T1000 (cell line): ENCODE measurements around the gene COX7B2.

Experiments used
- DNase-seq: peaks from one replicate; lab custom pipeline; 2025; ENCODE audit warnings: mixed read lengths; lab: John Stamatoyannopoulos, UW

Gene COX7B2, protein sequence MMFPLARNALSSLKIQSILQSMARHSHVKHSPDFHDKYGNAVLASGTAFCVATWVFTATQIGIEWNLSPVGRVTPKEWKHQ

DNA sequence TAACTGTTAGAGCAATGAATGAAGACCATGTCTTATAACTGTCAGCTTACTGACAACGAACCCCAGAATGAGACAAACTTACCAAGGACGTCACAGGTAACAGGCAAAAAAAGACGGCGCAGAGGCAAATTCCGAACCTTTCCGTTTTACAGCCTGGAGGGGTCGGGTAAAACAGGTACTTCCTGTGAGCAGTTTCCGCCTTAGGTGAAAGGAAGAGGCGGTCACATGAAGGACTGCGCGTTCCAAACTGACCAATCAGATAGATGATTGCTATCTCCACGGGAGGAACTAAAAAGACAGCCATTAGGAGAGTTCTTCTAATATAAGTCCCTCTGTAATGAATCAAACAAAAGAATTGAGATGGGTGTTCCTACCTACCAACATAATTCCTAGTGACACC, at the start of gene COX7B2:
Gene COX7B2, minus strand, starts transcription at position 168 of the 400 bp plus-strand sequence. CDS start 174,053 bp downstream, outside the sequence.
- no peak for DNase-seq

DNA sequence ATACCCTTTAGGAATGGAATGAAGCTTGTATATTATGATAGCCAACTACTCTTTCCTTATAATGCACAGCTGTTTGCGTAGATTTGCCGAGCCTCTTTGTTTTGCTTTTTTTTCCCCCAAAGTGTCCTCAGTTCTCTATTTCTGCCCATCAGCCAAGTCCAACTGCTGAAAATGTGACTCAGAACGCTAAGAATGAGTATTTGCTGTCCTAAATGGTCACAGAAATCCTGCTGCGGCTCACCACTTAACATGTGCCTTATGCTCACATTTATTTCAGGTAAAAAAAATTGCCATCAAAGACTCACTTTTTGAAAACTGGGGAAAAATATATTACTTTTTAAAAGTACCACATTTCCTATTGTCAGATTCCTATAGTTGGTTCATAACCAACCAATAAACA, 47.4 kb upstream of the COX7B2 start:
- DNase-seq = no peak

DNA sequence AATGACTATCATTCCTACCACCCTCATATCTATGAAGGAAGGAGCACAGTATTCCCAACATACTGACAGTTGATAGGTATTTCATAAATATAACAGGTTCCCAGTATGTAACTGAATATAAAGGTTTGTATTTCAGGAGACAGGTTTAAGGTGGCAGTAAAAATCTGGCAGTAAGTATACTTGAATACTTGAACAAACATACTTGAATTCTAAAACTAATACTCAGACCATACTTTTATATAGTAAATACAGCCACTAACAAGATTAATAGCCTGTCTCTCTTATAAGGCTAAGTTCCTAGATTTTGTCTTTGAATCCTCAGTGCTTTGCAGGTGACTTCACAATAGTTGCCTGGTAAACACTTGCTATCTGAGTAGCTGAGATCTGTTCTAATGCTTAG, 46.6 kb upstream of the COX7B2 start:
- DNase-seq = no peak

DNA sequence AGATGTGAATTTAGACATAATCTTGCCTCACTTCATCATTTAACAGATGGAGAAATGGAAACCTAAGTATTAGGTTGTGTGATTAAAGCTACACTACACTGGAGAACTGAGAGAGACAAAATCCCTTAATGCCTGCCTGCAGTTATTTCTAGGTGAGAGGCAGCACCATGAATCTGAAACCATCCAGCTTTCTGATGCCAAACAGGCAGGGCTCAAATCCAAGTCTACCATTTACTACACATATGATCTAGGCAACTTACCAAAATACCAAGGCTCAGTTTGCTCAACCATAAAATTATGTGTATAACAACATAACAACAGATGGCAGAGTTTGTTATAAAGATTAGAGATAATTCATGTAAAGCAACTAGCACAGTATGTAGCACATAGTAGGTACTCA, 45.6 kb upstream of the COX7B2 start:
- DNase-seq = no peak

DNA sequence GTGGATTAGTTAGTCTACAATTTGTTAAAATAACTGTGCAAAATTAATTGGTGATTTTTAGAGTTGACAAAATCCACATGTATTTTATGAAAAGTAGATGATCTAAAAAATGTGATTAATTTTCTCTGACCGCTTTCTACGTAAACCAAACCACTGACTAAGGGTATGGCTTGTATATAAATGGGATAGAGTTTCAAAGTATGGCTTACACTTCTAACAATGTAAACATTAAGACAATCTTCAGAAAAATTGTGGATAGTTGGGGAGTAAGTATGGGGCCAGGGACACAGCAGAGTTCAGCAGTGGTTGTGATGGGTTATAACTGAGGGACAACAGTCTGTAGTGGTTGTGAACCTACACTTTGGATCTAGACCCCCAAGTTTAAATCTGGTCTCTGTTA, 44.5 kb upstream of the COX7B2 start:
- DNase-seq = no peak

DNA sequence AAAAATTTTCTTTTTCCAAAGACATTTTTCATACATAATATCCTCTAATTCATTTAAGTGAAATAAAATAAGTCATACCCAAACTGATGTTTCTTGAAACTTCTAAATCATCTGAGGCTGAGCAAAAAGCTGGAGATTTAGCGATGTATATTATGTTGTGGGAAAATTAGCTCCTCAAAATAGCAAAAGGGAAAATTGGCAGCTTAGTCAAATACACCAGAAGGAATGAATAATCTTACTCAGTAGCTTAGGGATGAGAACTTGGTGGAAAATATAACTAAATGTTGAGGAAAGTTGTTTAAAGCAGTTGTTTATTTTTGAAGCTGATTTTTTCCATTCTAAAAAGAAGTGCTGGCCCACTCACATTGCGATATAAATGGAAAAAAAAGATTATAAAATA, 43.4 kb upstream of the COX7B2 start:
- DNase-seq = no peak

DNA sequence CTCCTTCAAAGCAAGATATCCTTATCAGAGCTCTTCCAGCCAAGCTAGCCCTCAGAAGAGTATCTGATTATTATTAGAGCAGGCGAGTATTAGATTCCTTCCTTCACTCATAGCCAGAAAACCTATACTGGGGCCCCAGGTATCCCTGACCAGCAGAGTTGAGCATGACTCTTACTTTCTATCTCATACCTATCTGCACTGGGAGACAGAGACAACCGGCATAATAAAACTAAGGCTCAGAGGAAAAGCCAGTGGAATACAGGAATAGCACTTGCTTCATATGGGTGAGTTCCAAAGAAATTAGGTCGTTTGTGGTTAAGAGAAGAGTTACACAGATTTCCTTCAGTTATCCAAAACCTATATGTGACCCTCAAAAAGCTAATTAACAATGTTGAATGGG, 41.8 kb upstream of the COX7B2 start:
- DNase-seq = no peak

DNA sequence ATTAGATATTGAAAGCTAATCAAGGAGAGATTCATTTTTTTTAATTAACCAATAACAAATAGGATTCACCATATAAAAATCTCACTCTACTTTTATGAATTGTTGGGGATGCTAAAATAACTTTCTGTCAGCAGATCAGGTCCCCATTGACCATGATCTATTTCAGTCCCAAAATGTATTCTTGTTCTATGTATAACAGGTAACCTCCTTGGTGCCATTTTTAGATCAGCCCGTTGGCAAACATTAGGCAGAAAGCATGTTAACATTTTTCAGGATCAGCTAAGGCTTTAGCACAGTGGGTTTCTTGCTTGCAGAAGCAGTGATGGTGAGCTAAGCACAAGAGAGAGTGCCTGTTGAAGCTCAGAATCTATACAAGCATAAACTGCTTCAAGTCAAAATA, 40.8 kb upstream of the COX7B2 start:
- DNase-seq = no peak

DNA sequence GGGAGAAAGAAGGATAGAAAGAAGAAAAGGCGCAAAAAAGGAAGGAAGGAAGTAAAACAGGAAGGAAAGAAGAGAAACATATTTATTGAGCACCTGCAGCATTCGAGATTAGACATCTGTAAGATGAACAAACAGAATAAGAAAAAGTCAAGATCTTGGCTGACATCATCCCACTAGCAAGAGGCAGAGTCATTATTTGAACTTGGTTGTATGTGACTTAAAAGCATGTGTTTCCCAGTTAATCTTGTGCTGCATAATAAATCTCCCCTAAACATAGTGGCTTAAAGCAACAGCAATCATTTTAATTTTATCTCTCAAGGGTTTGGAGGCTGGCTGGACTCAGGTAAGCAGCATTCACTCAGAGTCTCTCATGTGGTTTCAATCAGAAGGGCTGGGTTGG, 38.5 kb upstream of the COX7B2 start:
- no peak for DNase-seq

DNA sequence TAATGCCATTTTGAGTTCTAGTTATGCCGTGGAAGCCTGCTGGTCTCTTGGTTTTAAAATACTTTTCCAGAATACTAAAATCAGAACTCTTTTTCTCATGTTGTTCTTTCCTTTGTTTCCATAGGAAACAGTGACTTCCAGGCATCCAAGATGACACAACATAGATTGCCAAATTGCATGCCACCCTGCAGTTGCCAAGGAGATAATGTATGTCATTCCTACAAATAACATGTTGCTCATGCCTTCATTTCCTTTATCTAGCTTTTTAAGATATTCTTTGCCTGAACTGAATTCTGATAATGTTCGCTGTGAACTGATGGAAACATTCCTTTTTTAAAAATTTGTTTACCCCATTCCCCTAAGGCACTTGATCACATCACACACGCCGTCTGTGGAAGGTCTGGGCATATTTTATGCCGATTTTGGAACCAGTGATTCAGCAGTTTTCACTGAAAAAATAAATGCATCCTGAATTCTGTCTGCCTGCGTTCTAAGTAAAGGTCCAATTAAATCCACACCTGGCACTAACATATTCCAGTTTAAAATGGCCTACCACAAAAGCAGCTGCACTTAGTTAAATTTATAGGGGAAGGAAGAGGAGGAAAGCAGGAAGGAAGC, 38.0 kb upstream of the COX7B2 start:
- no peak for DNase-seq

DNA sequence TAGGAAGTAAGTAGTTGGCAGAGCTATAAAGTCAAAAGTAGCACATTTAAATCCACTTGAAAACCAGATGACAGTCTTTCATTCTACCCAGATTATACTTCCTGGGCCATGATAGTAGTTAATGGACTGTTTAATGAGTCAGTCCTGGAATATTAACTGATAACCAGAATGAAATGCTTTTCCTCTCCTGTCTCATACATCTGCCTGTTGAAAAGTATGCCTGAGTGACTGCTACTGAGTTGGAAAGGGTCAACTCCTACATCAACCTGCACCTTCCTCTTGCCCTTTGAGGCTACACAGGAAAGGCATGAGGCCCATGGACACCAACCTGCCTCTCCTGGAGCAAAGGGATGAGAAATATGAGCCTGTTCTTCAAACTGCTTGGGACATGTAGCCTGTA, 36.0 kb upstream of the COX7B2 start:
- DNase-seq = no peak

DNA sequence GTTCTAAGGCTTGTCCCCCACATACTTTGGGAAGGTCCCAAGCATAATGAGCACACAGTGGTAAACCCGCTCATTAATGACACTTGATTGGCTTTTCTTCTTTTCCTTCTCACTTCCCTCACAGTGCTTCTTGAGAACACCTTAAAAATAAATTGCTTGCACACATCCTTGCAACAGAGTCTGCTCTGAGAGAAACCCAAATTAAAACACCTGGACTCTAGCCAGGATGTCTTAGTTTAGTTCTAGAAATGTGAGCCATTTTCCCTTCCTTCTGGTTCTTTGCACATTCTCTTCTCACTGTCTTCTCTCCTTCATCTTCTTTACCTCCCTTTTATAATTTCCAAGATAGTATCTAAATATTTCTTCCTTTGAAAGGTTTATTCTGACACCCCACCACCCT, 35.3 kb upstream of the COX7B2 start:
- no peak for DNase-seq

DNA sequence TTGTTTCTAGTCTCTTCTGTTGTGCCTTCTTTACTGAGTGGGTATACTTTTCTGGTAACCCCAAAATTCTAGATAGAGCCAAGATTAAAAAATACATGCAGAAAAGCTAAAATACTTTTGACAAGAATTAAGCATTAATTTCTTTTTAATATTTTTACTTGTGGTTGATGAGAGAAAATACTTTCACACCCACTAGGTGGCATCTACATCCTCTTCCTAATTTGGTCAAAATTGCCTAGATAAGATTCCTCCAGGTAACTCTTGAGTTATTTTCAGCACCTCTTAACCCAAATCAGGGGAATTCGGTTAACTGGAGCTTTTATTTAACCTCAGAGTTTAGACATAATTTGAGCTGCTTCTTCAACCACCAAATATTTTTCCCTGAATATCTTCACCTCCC, 28.4 kb upstream of the COX7B2 start:
- no peak for DNase-seq

DNA sequence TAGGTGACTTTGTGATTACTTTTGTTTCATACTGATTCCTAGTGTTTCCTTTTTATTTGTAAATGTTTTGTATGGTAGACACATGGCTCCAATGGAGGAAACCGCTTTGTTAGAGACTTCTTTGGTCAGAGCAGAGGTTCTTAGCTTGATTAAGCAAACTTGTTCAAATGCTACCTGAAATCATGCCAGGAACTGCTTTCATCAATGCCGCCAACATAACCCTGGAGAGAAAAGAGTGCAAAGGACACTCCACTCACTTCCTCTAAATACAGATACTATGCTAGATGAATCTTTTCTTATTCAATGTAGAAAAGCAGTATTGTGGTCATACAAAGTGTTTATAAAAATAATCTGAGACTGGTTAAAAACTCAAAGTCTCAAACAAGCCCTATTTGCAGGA, 25.7 kb upstream of the COX7B2 start:
- no peak for DNase-seq

DNA sequence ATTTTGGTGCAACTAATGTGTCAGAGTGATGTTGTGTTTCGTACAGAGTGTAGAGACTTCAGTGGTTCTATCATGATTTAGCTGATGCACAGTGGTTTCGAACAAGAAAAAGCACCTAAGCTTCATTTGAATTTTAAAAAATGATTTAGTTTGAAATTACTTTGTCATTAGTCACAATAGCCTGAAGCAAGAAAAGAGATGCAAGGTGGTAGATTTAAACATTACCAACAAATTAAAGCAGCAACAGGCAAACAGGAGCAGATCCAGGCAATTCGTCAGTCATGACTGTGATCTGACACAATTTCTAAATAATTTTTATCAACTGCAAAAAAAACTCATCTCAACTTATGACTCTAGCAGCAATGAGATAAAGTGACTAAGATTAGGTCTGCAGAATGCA, 24.6 kb upstream of the COX7B2 start:
- no peak for DNase-seq

DNA sequence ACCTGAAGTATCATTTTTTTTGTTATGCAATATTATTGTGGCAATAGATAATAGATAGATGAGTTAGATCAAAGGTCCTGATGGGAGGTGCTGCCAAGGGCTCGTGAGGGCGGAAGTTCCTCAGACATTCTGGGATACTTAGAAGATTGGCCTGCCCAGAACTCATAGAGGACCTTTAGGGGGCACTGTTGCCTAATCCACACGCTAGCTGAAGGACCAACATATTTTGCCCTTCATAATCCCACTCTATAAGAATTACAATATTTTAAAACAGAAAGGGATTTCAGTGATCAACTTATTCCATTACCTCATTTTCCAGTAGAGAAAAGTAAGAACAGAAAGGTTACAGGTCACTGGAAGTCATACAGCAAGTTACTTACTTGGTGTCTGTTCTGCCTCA, 22.9 kb upstream of the COX7B2 start:
- no peak for DNase-seq

DNA sequence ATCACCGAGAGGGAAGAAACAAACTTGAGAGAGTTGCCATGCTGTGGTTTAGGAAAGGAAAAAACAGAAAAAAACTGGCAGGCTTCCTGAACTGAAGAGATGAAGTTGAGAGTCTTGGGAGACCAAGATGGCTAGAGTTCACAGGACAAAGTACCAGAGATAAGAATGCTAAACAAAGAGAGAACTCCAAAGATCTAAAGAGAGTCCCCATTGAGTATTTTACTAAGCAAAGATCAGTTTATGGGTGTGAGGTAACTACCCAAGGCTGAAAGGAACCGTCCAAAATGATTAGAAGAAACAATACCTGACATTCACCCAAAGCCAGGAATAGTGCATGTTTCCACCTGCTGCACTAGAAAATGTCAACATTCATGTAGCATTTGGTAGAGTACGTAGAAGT, 21.8 kb upstream of the COX7B2 start:
- DNase-seq = no peak

DNA sequence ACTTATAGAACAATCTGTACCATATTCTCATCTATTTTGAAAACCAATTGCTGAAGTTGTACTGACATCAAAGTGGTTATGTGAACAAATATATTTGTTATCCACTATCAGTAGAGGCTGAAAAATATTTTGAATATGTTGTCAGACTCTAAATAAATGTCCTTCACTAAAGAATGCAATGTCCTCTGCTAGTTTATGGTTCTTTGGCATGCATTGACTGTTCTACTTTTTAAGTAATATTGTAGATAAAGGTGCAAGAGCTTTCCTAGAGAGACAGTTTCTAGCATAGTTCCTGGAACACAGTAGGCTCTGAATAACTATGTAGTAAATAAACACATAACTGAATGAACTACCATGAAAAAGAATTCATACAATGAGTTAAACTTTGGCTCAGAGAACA, 18.2 kb upstream of the COX7B2 start:
- no peak for DNase-seq

DNA sequence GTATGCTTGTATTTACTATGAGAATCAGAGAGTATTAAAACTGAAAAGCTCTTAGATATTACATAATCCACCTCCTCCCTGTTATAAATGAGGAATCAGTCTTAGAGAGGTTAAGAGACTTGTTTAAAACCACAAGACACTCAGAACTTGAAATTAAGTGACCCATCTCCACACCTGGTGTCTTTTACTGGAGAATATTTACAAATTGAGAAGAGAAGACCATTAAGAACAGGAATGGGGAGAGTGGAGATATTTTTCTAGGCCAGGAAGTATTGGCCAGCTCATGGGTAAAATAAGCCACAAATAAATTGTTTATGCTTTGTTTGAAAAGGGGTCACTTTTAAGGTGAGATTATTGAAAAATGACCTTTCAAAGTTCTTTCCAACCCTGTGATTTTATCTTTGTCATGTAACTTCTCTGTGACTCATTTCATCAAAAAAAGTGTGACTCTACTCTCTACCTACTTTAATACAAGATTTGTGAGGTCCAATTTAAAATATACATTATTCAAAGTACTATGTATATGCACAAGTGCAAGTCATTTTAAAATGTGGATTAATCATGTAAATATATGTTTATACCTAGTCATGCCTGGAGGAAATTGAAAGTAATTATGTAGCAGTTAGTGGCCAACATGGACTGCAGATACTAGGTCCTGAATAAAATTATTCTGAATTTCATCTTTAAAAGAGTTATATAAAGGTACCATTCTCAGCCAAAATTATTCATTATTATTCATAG, 15.9 kb upstream of the COX7B2 start:
- DNase-seq = no peak

DNA sequence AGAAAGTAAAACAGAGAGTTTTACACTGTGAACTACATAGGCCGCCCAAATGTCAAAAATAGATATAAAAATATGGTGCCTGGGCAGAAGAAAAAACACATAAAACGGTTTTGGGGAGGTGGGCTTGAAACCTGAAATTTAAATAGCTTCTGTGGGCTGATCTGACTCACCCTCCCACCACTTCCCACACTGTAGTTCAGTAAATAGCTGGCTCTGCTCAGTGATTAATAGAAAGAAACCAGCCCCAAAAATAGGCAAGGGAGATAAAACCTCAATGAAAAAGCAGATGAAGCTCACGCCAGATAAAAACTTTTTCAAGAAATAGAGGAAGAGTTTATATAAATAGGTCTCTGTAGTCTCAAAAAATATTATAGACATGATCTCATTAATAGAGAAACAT, 13.2 kb upstream of the COX7B2 start:
- DNase-seq = no peak

DNA sequence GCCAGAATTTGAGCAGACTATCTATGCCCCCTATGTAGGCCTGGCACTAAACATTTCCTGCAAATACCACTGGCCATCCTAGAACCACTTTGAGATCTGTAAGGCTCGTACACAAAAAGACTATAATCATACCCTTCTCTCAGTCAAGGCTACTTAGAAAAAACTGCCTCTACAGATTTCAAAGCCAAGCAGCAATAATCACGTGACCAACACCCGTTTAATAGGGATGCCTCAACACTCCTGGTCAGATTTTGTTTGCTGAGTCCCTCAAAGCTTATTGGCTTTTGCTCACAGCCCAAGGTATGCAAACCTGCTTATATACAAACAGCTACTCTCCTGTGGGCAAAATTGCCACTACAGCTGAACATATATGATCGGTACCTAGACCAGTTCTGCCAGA, 897 bp downstream of the COX7B2 start:
- DNase-seq = no peak

DNA sequence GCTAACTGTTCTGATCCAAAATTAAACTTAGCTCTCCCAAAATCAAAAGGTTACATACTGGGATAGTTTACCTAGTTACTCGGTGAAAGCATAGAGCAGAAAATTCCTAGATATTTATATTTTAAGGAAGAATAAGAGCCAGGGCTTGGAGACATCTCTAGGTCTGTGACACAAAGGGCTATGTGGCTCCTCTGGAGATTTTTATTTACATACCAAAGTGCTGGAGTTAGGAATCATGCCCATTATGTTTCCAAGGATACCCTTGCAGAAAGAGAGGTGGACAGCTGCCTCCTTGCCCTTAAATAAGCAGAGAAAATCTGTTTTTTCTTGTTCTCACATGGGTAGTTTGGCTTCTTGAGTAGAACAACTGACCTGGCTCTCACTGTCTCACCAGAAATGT, 9.0 kb downstream of the COX7B2 start:
- DNase-seq = no peak

DNA sequence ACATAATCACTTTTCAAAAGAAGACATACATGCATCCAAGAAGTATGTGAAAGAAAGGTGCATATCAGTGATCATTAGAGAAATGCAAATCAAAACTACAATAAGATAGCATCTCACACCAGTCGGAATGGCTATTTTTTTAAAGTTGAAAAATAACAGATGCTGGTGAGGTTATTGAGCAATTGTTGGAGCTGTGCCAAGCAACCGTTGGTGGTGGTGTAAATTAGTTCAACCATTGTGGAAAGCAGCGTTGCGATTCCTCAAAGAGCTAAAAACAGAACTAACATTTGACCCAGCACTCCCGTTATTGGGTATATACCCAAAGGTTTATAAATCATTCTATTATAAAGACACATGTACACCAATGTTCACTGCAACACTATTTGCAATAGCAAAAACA, 14.2 kb downstream of the COX7B2 start:
- DNase-seq = no peak

DNA sequence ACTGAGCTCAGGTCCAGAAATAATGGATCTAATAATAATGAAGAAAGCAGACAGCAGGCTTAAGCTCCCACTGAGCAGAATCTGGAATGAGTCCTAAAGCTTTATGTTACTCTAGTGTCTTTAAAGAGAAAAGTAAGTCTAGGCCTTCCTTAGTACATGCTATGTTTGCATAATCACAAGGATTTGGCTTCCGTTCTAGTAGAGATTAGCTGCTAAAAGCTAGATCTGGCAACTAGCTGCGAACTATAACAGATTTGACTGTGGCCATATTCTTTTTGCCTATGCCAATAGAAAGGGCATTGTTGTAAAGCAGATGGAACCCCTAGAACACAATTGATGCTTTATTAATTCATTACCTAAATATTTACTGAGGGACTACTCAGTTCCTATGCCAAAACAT, 19.0 kb downstream of the COX7B2 start:
- no peak for DNase-seq
